Transverse colon (tissue), 4 donors: ENCODE data around the gene CORIN. TPM values are rescaled to one million over a fixed set of nuclear protein-coding genes. Genes with fewer than 3 reads are reported as not detected.

Experiments
- DNase-seq: peaks from one replicate; pipeline ENCODE4 v3.0.0-alpha.2; 2019
- H3K27ac ChIP-seq, 4 donors: fragments of 200-600 bp; sonication (generic); 2 replicates each; pipeline ENCODE4 v1.5.1; 2016 to 2018; ENCODE audit warnings: inconsistent platforms in 4 of 4
- H3K27me3 ChIP-seq: fragments of 200-600 bp; sonication (generic); 2 replicates; pipeline ENCODE4 v1.5.1; 2017; ENCODE audit warnings: inconsistent platforms
- H3K36me3 ChIP-seq, 4 donors: fragments of 200-600 bp; sonication (generic); 2 replicates each; pipeline ENCODE4 v1.5.1; 2017 to 2019; ENCODE audit warnings: inconsistent platforms in 4 of 4
- H3K4me1 ChIP-seq, 4 donors: fragments of 200-600 bp; sonication (generic); 2 replicates each; pipeline ENCODE4 v1.5.1; 2017 to 2020; ENCODE audit warnings: inconsistent platforms in 4 of 4
- H3K4me3 ChIP-seq, 4 donors: fragments of 200-600 bp; sonication (generic); 1 replicate in 1 of 4; 2 replicates in 3 of 4; pipeline versions ENCODE4 v1.5.1 to v1.6.1; 2017 to 2019; ENCODE audit warnings: inconsistent platforms in 4 of 4
- H3K9me3 ChIP-seq, 2 donors: fragments of 200-600 bp; sonication (generic); 2 replicates each; pipeline ENCODE4 v1.5.1; 2017 to 2019; ENCODE audit warnings: inconsistent platforms in 2 of 2
- CTCF ChIP-seq, 5 experiments: fragments of 200-600 bp in 3 of 5; fragments of 450-650 bp in 2 of 5; sonication (generic) in 3 of 5; IDR thresholded peaks; 1 replicate in 2 of 5; 2 replicates in 3 of 5; pipeline ENCODE4 v1.5.1; 2016 to 2017; ENCODE audit warnings: antibody characterized with exemption in 5 of 5, inconsistent platforms in 3 of 5, mild to moderate bottlenecking in 2 of 5, moderate library complexity in 1 of 5
- EP300 ChIP-seq: sonication (generic); formaldehyde crosslinking; IDR thresholded peaks from one replicate; pipeline ENCODE4 v1.6.1; 2017; ENCODE audit warnings: antibody characterized with exemption, low read depth
- POLR2A ChIP-seq: fragments of 450-650 bp; IDR thresholded peaks from one replicate; pipeline ENCODE4 v1.6.1; 2016; ENCODE audit warnings: antibody characterized with exemption, mild to moderate bottlenecking, moderate library complexity
- POLR2AphosphoS5 ChIP-seq, 3 donors: sonication (generic); formaldehyde crosslinking; IDR thresholded peaks; one replicate each; pipeline ENCODE4 v1.6.1; 2016; ENCODE audit warnings: antibody characterized with exemption in 3 of 3
- WGBS, 2 donors: methylation state at CpG; one replicate each; pipeline ENCODE4 v1.1.5; 2018; ENCODE audit warnings: low coverage in 1 of 2; 5-methylcytosine and 5-hydroxymethylcytosine counted together
- in situ Hi-C, 4 donors: fragments of 200-750 bp; cut with MboI; loops; one replicate each; pipeline versions ENCODE4 v1.15.0 to v1.15.1; 2017; ENCODE audit warnings: low sequenced_read_pairs in 3 of 4, low pct_ligation_motif_present in 1 of 4, low pct_unique_long_range_greater_than_20kb in 1 of 4
- intact Hi-C: fragments of 100-400 bp; cut with DNase I; formaldehyde crosslinking; loops from one replicate; pipeline ENCODE4 v1.15.1; 2023; ENCODE audit warnings: low total_unique reads
- total RNA-seq, 4 donors: library from RNA; depleted of rRNA; stranded (reverse); fragments of >200 nt; gene quantifications; one replicate each; pipeline ENCODE4 v1.1.0, GENCODE V29; 2016

The CORIN gene
- total RNA-seq, 4 donors from 2014 or later = 0.82 to 1.6 TPM; not detected in 2

GRCh38 chr4:47675806-47676205 lies 162.1 kb downstream of the CORIN start:
- H3K27me3 ChIP-seq = no peaks in the 10 kb centered on the region
- in situ Hi-C loops = loop anchor here in 1 of 4 donors (25.0 kb wide), 2 partner anchors 161 to 261 kb away; partner anchors contain the start of gene CORIN
- TF ChIP-seq EP300 = no peak
- no peak for TF ChIP-seq CTCF (IDR thresholded peaks at IDR 0.05)
- TF ChIP-seq POLR2AphosphoS5 (IDR thresholded peaks at IDR 0.05) = no peak
- TF ChIP-seq POLR2A = no peak
- no peaks in the 10 kb centered on the region for H3K4me1 ChIP-seq
- DNase-seq = no peak
- intact Hi-C loops = no loop called here
- 90 to 92% methylated on average over 2 of the region's 2 CpGs for WGBS, 2 donors
- H3K9me3 ChIP-seq = no peaks in the 10 kb centered on the region
- no peak overlapping the region for H3K4me3 ChIP-seq
- no peaks in the 10 kb centered on the region for H3K36me3 ChIP-seq
- no peak overlapping the region for H3K27ac ChIP-seq

- H3K27ac ChIP-seq = no peak overlapping the region
- H3K9me3 ChIP-seq = no peaks in the 10 kb centered on the region
- 82 to 85% methylated on average over 3 to 4 of the region's 4 CpGs for WGBS, 2 donors
- TF ChIP-seq POLR2A = no peak
- no peak for TF ChIP-seq EP300
- TF ChIP-seq CTCF (IDR thresholded peaks at IDR 0.05) = no peak
- TF ChIP-seq POLR2AphosphoS5 (IDR thresholded peaks at IDR 0.05) = no peak
- intact Hi-C loops (no loop called here), in situ Hi-C loops (loop anchor here in 1 of 4 donors (25.0 kb wide), 1 partner anchor 163 kb away; the partner anchor contains the start of gene CORIN)
- DNase-seq = no peak
- H3K27me3 ChIP-seq = no peaks in the 10 kb centered on the region
- H3K4me3 ChIP-seq = no peak overlapping the region
- no peaks in the 10 kb centered on the region for H3K4me1 ChIP-seq
- no peaks in the 10 kb centered on the region for H3K36me3 ChIP-seq
Measured at GRCh38 chr4:47674144-47674543, 163.7 kb downstream of the CORIN start.

- peaks cover under 1% of the 10 kb centered on the region for H3K27me3 ChIP-seq
- no peaks in the 10 kb centered on the region for H3K36me3 ChIP-seq
- DNase-seq = no peak
- no peak overlapping the region for H3K4me3 ChIP-seq
- 97 to 100% methylated on average over 3 of the region's 3 CpGs for WGBS, 2 donors
- no peaks in the 10 kb centered on the region for H3K4me1 ChIP-seq
- no peak for TF ChIP-seq POLR2AphosphoS5 (IDR thresholded peaks at IDR 0.05)
- no peak for TF ChIP-seq CTCF (IDR thresholded peaks at IDR 0.05)
- TF ChIP-seq POLR2A = no peak
- H3K27ac ChIP-seq = no peak overlapping the region
- H3K9me3 ChIP-seq = no peaks in the 10 kb centered on the region
- intact Hi-C loops (no loop called here), in situ Hi-C loops (loop anchor here in 1 of 4 donors (25.0 kb wide), 1 partner anchor 165 kb away; the partner anchor contains the start of gene CORIN)
Measured at GRCh38 chr4:47672696-47673095, 165.2 kb downstream of the CORIN start.

GRCh38 chr4:47669946-47670345 lies 167.9 kb downstream of the CORIN start:
- peaks cover 4% of the 10 kb centered on the region for H3K27me3 ChIP-seq
- 22 to 37% methylated on average over 5 of the region's 5 CpGs for WGBS, 2 donors
- H3K27ac ChIP-seq = no peak overlapping the region
- no peaks in the 10 kb centered on the region for H3K9me3 ChIP-seq
- H3K36me3 ChIP-seq = no peaks in the 10 kb centered on the region
- no peak overlapping the region for H3K4me3 ChIP-seq
- DNase-seq = no peak
- TF ChIP-seq POLR2A (no peak), EP300 (no peak), CTCF (IDR thresholded peaks at IDR 0.05) (no peak), POLR2AphosphoS5 (IDR thresholded peaks at IDR 0.05) (no peak)
- in situ Hi-C loops = loop anchor here in 1 of 4 donors (25.0 kb wide), 1 partner anchor 167 kb away; the partner anchor contains the start of gene CORIN
- intact Hi-C loops = no loop called here
- no peaks in the 10 kb centered on the region for H3K4me1 ChIP-seq
